Measurements from ENCODE around the gene MRPS24.

The MRPS24 gene

GRCh38 chr7:43869867-43870240, 537 bp upstream of the MRPS24 start:
- no peak for TF ChIP-seq TAF1 (IDR thresholded peaks at IDR 0.05; ENCODE audit: low read depth, low read length)
- no peak for TF ChIP-seq PAX5 (IDR thresholded peaks at IDR 0.05; ENCODE audit: insufficient read depth, low read length, severe bottlenecking)
- TF ChIP-seq POU2F2 (IDR thresholded peaks at IDR 0.05; ENCODE audit: low read depth, low read length): no peak
- TF ChIP-seq SPI1 (IDR thresholded peaks at IDR 0.05; ENCODE audit: low read depth, low read length): no peak
- no peak for TF ChIP-seq POLR2AphosphoS5 (IDR thresholded peaks at IDR 0.05; ENCODE audit: low read depth, low read length)
- no peak for TF ChIP-seq POLR2A (IDR thresholded peaks at IDR 0.05; ENCODE audit: low read depth, low read length)
- no peak for DNase-seq (ENCODE audit: insufficient read length, low spot score)
- peak; percentile 51 for FAIRE-seq

GRCh38 chr7:43868681-43869005, 674 bp downstream of the MRPS24 start:
- DNase-seq (ENCODE audit: insufficient read length, low spot score) (no peak), FAIRE-seq (no peak)
- TF ChIP-seq POU2F2 (IDR thresholded peaks at IDR 0.05; ENCODE audit: low read depth, low read length) (no peak), PAX5 (IDR thresholded peaks at IDR 0.05; ENCODE audit: insufficient read depth, low read length, severe bottlenecking) (no peak)

- TF ChIP-seq POLR2A (IDR thresholded peaks at IDR 0.05; ENCODE audit: low read depth, low read length): no peak
- DNase-seq (ENCODE audit: insufficient read length, low spot score) (no peak), FAIRE-seq (no peak)
These were observed 1.1 kb downstream of the MRPS24 start for GRCh38 chr7:43868181-43868580.

- TF ChIP-seq POLR2AphosphoS5 (IDR thresholded peaks at IDR 0.05; ENCODE audit: low read depth, low read length): 0 out of 2 replicates have a peak, but pooled peaks have one; percentile 41
- TF ChIP-seq SPI1 (IDR thresholded peaks at IDR 0.05; ENCODE audit: low read depth, low read length): no peak
- DNase-seq (ENCODE audit: insufficient read length, low spot score) (no peak), FAIRE-seq (no peak)
These were observed 4.0 kb downstream of the MRPS24 start for GRCh38 chr7:43865277-43865676.

- TF ChIP-seq POLR2A (IDR thresholded peaks at IDR 0.05; ENCODE audit: low read depth, low read length) (no peak), TAF1 (IDR thresholded peaks at IDR 0.05; ENCODE audit: low read depth, low read length) (no peak), POLR2AphosphoS5 (IDR thresholded peaks at IDR 0.05; ENCODE audit: low read depth, low read length) (no peak), PAX5 (IDR thresholded peaks at IDR 0.05; ENCODE audit: insufficient read depth, low read length, severe bottlenecking) (no peak), POU2F2 (IDR thresholded peaks at IDR 0.05; ENCODE audit: low read depth, low read length) (no peak), SPI1 (IDR thresholded peaks at IDR 0.05; ENCODE audit: low read depth, low read length) (no peak)
- DNase-seq (ENCODE audit: insufficient read length, low spot score) (no peak), FAIRE-seq (no peak)
These were observed 5.2 kb downstream of the MRPS24 start for GRCh38 chr7:43864126-43864525.

- no peak for DNase-seq (ENCODE audit: insufficient read length, low spot score)
- FAIRE-seq: no peak
- TF ChIP-seq POLR2AphosphoS5 (IDR thresholded peaks at IDR 0.05; ENCODE audit: low read depth, low read length) (no peak), POU2F2 (IDR thresholded peaks at IDR 0.05; ENCODE audit: low read depth, low read length) (no peak), SPI1 (IDR thresholded peaks at IDR 0.05; ENCODE audit: low read depth, low read length) (no peak), TAF1 (IDR thresholded peaks at IDR 0.05; ENCODE audit: low read depth, low read length) (no peak), PAX5 (IDR thresholded peaks at IDR 0.05; ENCODE audit: insufficient read depth, low read length, severe bottlenecking) (no peak), POLR2A (IDR thresholded peaks at IDR 0.05; ENCODE audit: low read depth, low read length) (no peak)
These were observed 12.3 kb downstream of the MRPS24 start for GRCh38 chr7:43856996-43857395.

- no peak for TF ChIP-seq POU2F2 (IDR thresholded peaks at IDR 0.05; ENCODE audit: low read depth, low read length)
- TF ChIP-seq POLR2AphosphoS5 (IDR thresholded peaks at IDR 0.05; ENCODE audit: low read depth, low read length): no peak
- no peak for TF ChIP-seq POLR2A (IDR thresholded peaks at IDR 0.05; ENCODE audit: low read depth, low read length)
- TF ChIP-seq PAX5 (IDR thresholded peaks at IDR 0.05; ENCODE audit: insufficient read depth, low read length, severe bottlenecking): no peak
- TF ChIP-seq TAF1 (IDR thresholded peaks at IDR 0.05; ENCODE audit: low read depth, low read length): no peak
- TF ChIP-seq SPI1 (IDR thresholded peaks at IDR 0.05; ENCODE audit: low read depth, low read length): no peak
- DNase-seq (ENCODE audit: insufficient read length, low spot score) (no peak), FAIRE-seq (no peak)
These were observed 13.0 kb downstream of the MRPS24 start for GRCh38 chr7:43856316-43856715.

GRCh38 chr7:43855176-43855575, 14.1 kb downstream of the MRPS24 start:
- TF ChIP-seq SPI1 (IDR thresholded peaks at IDR 0.05; ENCODE audit: low read depth, low read length) (no peak), PAX5 (IDR thresholded peaks at IDR 0.05; ENCODE audit: insufficient read depth, low read length, severe bottlenecking) (no peak), TAF1 (IDR thresholded peaks at IDR 0.05; ENCODE audit: low read depth, low read length) (no peak), POLR2AphosphoS5 (IDR thresholded peaks at IDR 0.05; ENCODE audit: low read depth, low read length) (no peak), POLR2A (IDR thresholded peaks at IDR 0.05; ENCODE audit: low read depth, low read length) (no peak), POU2F2 (IDR thresholded peaks at IDR 0.05; ENCODE audit: low read depth, low read length) (no peak)
- FAIRE-seq (no peak), DNase-seq (ENCODE audit: insufficient read length, low spot score) (no peak)

- no peak for TF ChIP-seq PAX5 (IDR thresholded peaks at IDR 0.05; ENCODE audit: insufficient read depth, low read length, severe bottlenecking)
- no peak for TF ChIP-seq POLR2AphosphoS5 (IDR thresholded peaks at IDR 0.05; ENCODE audit: low read depth, low read length)
- no peak for TF ChIP-seq SPI1 (IDR thresholded peaks at IDR 0.05; ENCODE audit: low read depth, low read length)
- no peak for TF ChIP-seq POLR2A (IDR thresholded peaks at IDR 0.05; ENCODE audit: low read depth, low read length)
- no peak for TF ChIP-seq TAF1 (IDR thresholded peaks at IDR 0.05; ENCODE audit: low read depth, low read length)
- TF ChIP-seq POU2F2 (IDR thresholded peaks at IDR 0.05; ENCODE audit: low read depth, low read length): no peak
- no peak for FAIRE-seq
- no peak for DNase-seq (ENCODE audit: insufficient read length, low spot score)
These were observed 17.5 kb downstream of the MRPS24 start for GRCh38 chr7:43851805-43852204.

- DNase-seq (ENCODE audit: insufficient read length, low spot score): no peak
- peak; percentile 62 for FAIRE-seq
These were observed 18.8 kb downstream of the MRPS24 start for GRCh38 chr7:43850348-43851116.

More at GRCh38 chr7:43850348-43851116, 18.8 kb downstream of the MRPS24 start:
- TF ChIP-seq POLR2AphosphoS5 (IDR thresholded peaks at IDR 0.05; ENCODE audit: low read depth, low read length): no peak
- no peak for TF ChIP-seq POU2F2 (IDR thresholded peaks at IDR 0.05; ENCODE audit: low read depth, low read length)
- no peak for TF ChIP-seq PAX5 (IDR thresholded peaks at IDR 0.05; ENCODE audit: insufficient read depth, low read length, severe bottlenecking)
- no peak for TF ChIP-seq SPI1 (IDR thresholded peaks at IDR 0.05; ENCODE audit: low read depth, low read length)
- TF ChIP-seq TAF1 (IDR thresholded peaks at IDR 0.05; ENCODE audit: low read depth, low read length): no peak
- no peak for TF ChIP-seq POLR2A (IDR thresholded peaks at IDR 0.05; ENCODE audit: low read depth, low read length)
